HG03457 (cell line): ENCODE measurements around the gene CDH4.
"Not testable (repeated sequence)": the region's sequence is repeated elsewhere in the genome, so short reads cannot be mapped to it uniquely, and the experiment has no call there.

Experiments used
- ATAC-seq: cut with Tn5 transposase; IDR thresholded peaks from one replicate; pipeline ENCODE4 v1.9.1; 2021; ENCODE audit warnings: moderate number of reproducible peaks; ENCODE audit not compliant: unreplicated experiment

CDH4 gene

DNA sequence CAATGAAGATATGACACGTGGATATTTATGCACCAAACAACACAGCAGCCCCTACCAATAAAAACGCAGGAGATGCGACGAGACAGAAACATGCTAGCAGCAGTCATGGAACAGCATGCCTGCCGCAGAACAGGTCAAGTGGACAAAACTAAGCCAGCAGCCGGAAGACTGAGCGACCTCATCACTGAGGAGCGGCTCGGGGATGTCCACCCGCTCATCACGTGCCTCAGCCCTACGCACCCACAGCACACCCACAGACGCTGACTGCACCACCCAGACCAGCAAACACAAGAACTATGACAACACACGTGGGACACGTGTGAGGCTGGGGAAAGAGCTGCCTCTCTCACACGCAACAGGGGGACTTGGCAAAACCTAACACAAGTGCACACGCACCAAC, 731.9 kb downstream of the CDH4 start:
- ATAC-seq: no peak

- ATAC-seq: not testable (repeated sequence)
These were observed 732.4 kb downstream of the CDH4 start for GRCh38 chr20:61984431-61984830.

- ATAC-seq: no peak
These were observed 733.0 kb downstream of the CDH4 start for GRCh38 chr20:61985096-61985495.

DNA sequence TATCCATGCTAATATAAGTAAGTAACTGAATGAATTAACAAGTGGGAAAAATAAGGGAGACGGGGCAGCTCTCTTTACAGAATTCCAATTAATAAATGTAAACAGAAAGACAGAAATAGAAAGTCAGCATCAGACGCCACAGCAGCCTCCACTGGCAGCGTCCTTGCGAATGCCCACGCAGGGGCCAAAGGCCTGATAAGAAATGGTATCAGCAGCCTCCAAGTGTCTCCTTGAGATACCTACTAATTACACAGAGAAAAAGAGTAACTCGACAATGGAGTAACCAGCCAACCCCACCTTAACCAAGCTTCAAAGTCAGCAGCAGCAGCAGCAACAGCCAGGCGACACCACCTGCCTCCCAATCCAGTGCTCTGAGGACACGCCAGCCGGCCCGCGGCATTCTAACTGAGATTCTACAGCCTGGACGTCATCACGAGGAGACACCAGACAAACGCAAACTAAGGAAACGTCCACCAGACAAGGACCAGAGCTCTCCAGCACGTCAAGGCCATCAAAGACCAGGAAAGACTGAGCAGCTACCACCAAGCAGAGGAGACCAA, 734.8 kb downstream of the CDH4 start:
- ATAC-seq: no peak

DNA sequence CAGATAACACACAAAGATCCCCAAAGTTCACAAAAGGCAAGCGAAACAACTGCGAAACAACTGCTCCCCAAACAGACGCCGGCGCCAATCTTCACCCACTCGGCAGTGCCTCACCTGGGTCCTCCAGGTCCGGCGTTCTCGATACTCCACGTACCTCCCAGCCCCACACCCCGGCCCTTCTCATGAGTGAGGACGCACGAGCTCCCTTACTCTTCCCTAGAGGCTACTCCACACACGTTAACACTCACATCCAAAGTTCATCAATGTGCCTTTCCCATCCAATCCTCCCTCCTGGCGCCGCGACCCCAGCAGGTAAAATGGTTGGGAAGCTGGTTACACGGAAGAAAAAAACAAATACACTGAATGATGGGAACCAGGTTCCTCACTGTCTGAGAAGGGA, 736.6 kb downstream of the CDH4 start:
- no peak for ATAC-seq

DNA sequence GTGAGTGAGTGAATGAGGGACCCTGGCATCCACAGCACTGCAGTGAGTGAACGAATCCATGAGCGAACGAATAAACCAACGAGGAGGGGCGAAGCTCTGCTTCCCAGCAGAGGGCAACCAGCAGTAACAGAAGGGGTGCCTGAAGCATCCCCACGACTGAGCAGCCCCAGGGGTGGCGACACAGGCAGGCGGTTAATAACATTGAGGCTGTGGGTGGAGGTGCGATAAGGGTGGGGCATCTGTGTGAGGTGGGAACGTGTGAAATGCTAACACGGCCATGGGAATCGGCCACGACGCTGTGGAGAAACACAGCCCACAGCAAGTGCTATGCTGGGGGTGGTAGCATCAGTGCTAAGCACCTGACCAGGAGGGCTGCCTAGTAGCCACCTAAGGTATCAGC, 737.7 kb downstream of the CDH4 start:
- ATAC-seq: no peak
